H1 (cell line): ENCODE results near the gene EAPP. TPM values are rescaled to one million over a fixed set of nuclear protein-coding genes. Genes with fewer than 3 reads are reported as not detected.

Source experiments
- CTCF ChIA-PET: fragments of 300-600 bp; sonication (Branson Sonifier 250); formaldehyde crosslinking; loops from one replicate; lab custom pipeline; 2021; ENCODE audit not compliant: partially characterized antibody; lab: Charles Lee
- POLR2A ChIA-PET: fragments of 300-600 bp; sonication (Branson Sonifier 250); formaldehyde crosslinking; loops from one replicate; lab custom pipeline; 2021; ENCODE audit warnings: inconsistent platforms; ENCODE audit not compliant: partially characterized antibody; lab: Charles Lee
- DNase-seq, 2 experiments: peaks; one replicate each; pipeline versions ENCODE4 v3.0.0 to v3.0.0-alpha.2; 2010 to 2022; ENCODE audit warnings: low spot score in 2 of 2, low read depth in 1 of 2, mixed read lengths in 1 of 2
- FAIRE-seq: peaks from 2 replicates; lab custom pipeline; 2011; peaks lifted over from hg19 to GRCh38; lab: Jason Lieb, UNC
- H2AFZ ChIP-seq: 2 replicates; pipeline ENCODE4 v1.8.1; 2012; ENCODE audit warnings: low read length, inconsistent platforms
- H2AK5ac ChIP-seq: 2 replicates; pipeline ENCODE4 v1.6.1; 2013; ENCODE audit warnings: low read depth, low read length
- H2BK120ac ChIP-seq: replicated peaks from 2 replicates; pipeline ENCODE3; 2013; ENCODE audit warnings: low read depth, low read length, inconsistent platforms
- H2BK12ac ChIP-seq: 2 replicates; pipeline ENCODE4 v1.6.1; 2013; ENCODE audit warnings: low read depth, low read length
- H2BK15ac ChIP-seq: 2 replicates; pipeline ENCODE4 v1.6.1; 2013; ENCODE audit warnings: low read length
- H2BK20ac ChIP-seq: 2 replicates; pipeline ENCODE4 v1.6.1; 2013; ENCODE audit warnings: low read length
- H2BK5ac ChIP-seq: 2 replicates; pipeline ENCODE4 v1.6.1; 2013; ENCODE audit warnings: low read depth, low read length
- H3K14ac ChIP-seq: 2 replicates; pipeline ENCODE4 v1.6.1; 2013; ENCODE audit warnings: inconsistent platforms; ENCODE audit not compliant: insufficient read length
- H3K18ac ChIP-seq: 2 replicates; pipeline ENCODE4 v1.6.1; 2013; ENCODE audit warnings: low read length; ENCODE audit errors: extremely low read depth
- H3K23ac ChIP-seq: 2 replicates; pipeline ENCODE4 v1.6.1; 2013; ENCODE audit warnings: inconsistent platforms; ENCODE audit not compliant: insufficient read length
- H3K23me2 ChIP-seq: 2 replicates; pipeline ENCODE4 v1.6.1; 2013; ENCODE audit warnings: low read depth, low read length
- H3K27ac ChIP-seq: 2 replicates; pipeline ENCODE4 v1.6.1; 2011; ENCODE audit warnings: low read depth, low read length, inconsistent platforms
- H3K27me3 ChIP-seq, 4 experiments: replicated peaks in 1 of 4; 1 replicate in 1 of 4; 2 replicates in 3 of 4; pipeline versions ENCODE4 v1.6.1 to v1.8.1; 2011 to 2013; ENCODE audit warnings: low read length in 3 of 4, mild to moderate bottlenecking in 3 of 4, inconsistent platforms in 2 of 4, mixed read lengths in 2 of 4, moderate library complexity in 1 of 4; ENCODE audit not compliant: control insufficient read depth in 3 of 4, insufficient read depth in 3 of 4; ENCODE audit errors: extremely low read depth in 1 of 4
- H3K36me3 ChIP-seq, 4 experiments: 2 replicates each; pipeline versions ENCODE4 v1.6.1 to v1.8.1; 2011 to 2013; ENCODE audit warnings: mild to moderate bottlenecking in 4 of 4, low read length in 3 of 4, moderate library complexity in 2 of 4, control low read depth in 1 of 4, inconsistent platforms in 1 of 4; ENCODE audit not compliant: insufficient read depth in 4 of 4, control insufficient read depth in 2 of 4
- H3K4ac ChIP-seq: replicated peaks from 2 replicates; pipeline ENCODE3; 2013; ENCODE audit warnings: low read length, low read depth, mixed read lengths, inconsistent platforms; ENCODE audit not compliant: insufficient read length
- H3K4me1 ChIP-seq, 4 experiments: replicated peaks in 1 of 4; 1 replicate in 1 of 4; 2 replicates in 3 of 4; pipeline versions ENCODE4 v1.6.1 to v1.8.1; 2011 to 2013; ENCODE audit warnings: low read length in 3 of 4, inconsistent platforms in 2 of 4, mixed read lengths in 1 of 4; ENCODE audit not compliant: insufficient read depth in 4 of 4, control insufficient read depth in 3 of 4
- H3K4me2 ChIP-seq, 2 experiments: 2 replicates each; pipeline versions ENCODE4 v1.6.1 to v1.8.1; 2011 to 2013; ENCODE audit warnings: low read depth in 2 of 2, low read length in 2 of 2, control low read depth in 1 of 2, inconsistent platforms in 1 of 2, mild to moderate bottlenecking in 1 of 2; ENCODE audit not compliant: insufficient read depth in 1 of 2
- H3K4me3 ChIP-seq, 4 experiments: fragments of 200-600, 300-600 bp in 1 of 4; sonication (generic), shearing (Covaris generic), sonication (Bioruptor Twin) in 1 of 4; 2 replicates each; pipeline versions ENCODE4 v1.5.1 to v1.8.1; 2011 to 2016; ENCODE audit warnings: low read length in 4 of 4, low read depth in 3 of 4, control low read depth in 2 of 4, inconsistent platforms in 2 of 4, mild to moderate bottlenecking in 2 of 4, mixed read lengths in 1 of 4, moderate library complexity in 1 of 4; ENCODE audit not compliant: insufficient read depth in 2 of 4; ENCODE audit errors: extremely low read depth in 1 of 4
- H3K56ac ChIP-seq: replicated peaks from 2 replicates; pipeline ENCODE3; 2013; ENCODE audit warnings: low read depth, mild to moderate bottlenecking, mixed read lengths, low read length, inconsistent platforms; ENCODE audit not compliant: insufficient read length
- H3K79me1 ChIP-seq: 2 replicates; pipeline ENCODE4 v1.6.1; 2013; ENCODE audit warnings: low read depth, low read length, control low read depth
- H3K79me2 ChIP-seq, 2 experiments: 2 replicates each; pipeline versions ENCODE4 v1.6.1 to v1.8.1; 2012 to 2013; ENCODE audit warnings: low read length in 2 of 2, mild to moderate bottlenecking in 2 of 2, inconsistent platforms in 1 of 2; ENCODE audit not compliant: insufficient read depth in 2 of 2, control insufficient read depth in 1 of 2
- H3K9ac ChIP-seq, 4 experiments: replicated peaks in 1 of 4; 1 replicate in 1 of 4; 2 replicates in 3 of 4; pipeline versions ENCODE4 v1.6.1 to v1.8.1; 2011 to 2013; ENCODE audit warnings: low read depth in 3 of 4, low read length in 3 of 4, control low read depth in 2 of 4, mild to moderate bottlenecking in 2 of 4, moderate library complexity in 2 of 4, inconsistent platforms in 1 of 4; ENCODE audit errors: extremely low read depth in 1 of 4
- H3K9me3 ChIP-seq, 2 experiments: 2 replicates each; pipeline versions ENCODE4 v1.6.1 to v1.8.1; 2012 to 2013; ENCODE audit warnings: mild to moderate bottlenecking in 2 of 2, moderate library complexity in 2 of 2, control low read depth in 1 of 2, inconsistent platforms in 1 of 2, low read depth in 1 of 2, low read length in 1 of 2, mixed read lengths in 1 of 2; ENCODE audit not compliant: insufficient read depth in 2 of 2
- H4K20me1 ChIP-seq, 2 experiments: replicated peaks in 1 of 2; 2 replicates each; pipeline versions ENCODE3 to v1.8.1; 2011 to 2013; ENCODE audit warnings: inconsistent platforms in 2 of 2, low read length in 2 of 2, mild to moderate bottlenecking in 1 of 2; ENCODE audit not compliant: insufficient read depth in 2 of 2, control insufficient read depth in 1 of 2
- H4K5ac ChIP-seq: 2 replicates; pipeline ENCODE4 v1.6.1; 2013; ENCODE audit warnings: low read length, low read depth, mixed read lengths, inconsistent platforms; ENCODE audit not compliant: insufficient read length
- H4K8ac ChIP-seq: 2 replicates; pipeline ENCODE4 v1.8.0; 2013; ENCODE audit warnings: mild to moderate bottlenecking, moderate library complexity, low read length, inconsistent platforms; ENCODE audit not compliant: insufficient read depth; ENCODE audit errors: extremely low read depth
- H4K91ac ChIP-seq: replicated peaks from 2 replicates; pipeline ENCODE3; 2013; ENCODE audit warnings: low read length, mixed read lengths, inconsistent platforms; ENCODE audit not compliant: insufficient read length
- EP300 ChIP-seq, 2 experiments: IDR thresholded peaks; 1 replicate in 1 of 2; 2 replicates in 1 of 2; pipeline ENCODE4 v1.6.1; 2011 to 2012; ENCODE audit warnings: low read depth in 2 of 2, low read length in 2 of 2, mild to moderate bottlenecking in 2 of 2, borderline replicate concordance in 1 of 2, inconsistent platforms in 1 of 2, moderate library complexity in 1 of 2
- JUND ChIP-seq: IDR thresholded peaks from 2 replicates; pipeline ENCODE4 v1.6.1; 2011; ENCODE audit warnings: mild to moderate bottlenecking, improper control_type of control experiment, low read length
- TAF1 ChIP-seq: IDR thresholded peaks from 2 replicates; pipeline ENCODE4 v1.6.1; 2011; ENCODE audit warnings: mild to moderate bottlenecking, low read depth, low read length
- WGBS, 2 experiments: shearing (Covaris generic) in 1 of 2; methylation state at CpG; one replicate each; pipeline versions ENCODE4 v1.1.6 to v1.1.7; 2013 to 2015; ENCODE audit warnings: low lambda C conversion rate in 2 of 2, mixed read lengths in 2 of 2, inconsistent platforms in 1 of 2, low coverage in 1 of 2, missing lambda C conversion rate in 1 of 2; ENCODE audit not compliant: insufficient replicate concordance in 2 of 2, insufficient coverage in 1 of 2, insufficient read length in 1 of 2; ENCODE audit errors: extremely low coverage in 1 of 2, missing lambda C conversion rate in 1 of 2; 5-methylcytosine and 5-hydroxymethylcytosine counted together
- long read RNA-seq, 2 experiments: library from RNA in 1 of 2; library from capped mRNA in 1 of 2; stranded (forward); transcript quantifications; one replicate each; pipeline ENCODE4 v2.0.0, GENCODE V29; 2021; ENCODE audit warnings: inconsistent platforms in 1 of 2
- polyA minus RNA-seq, 3 experiments: library from RNA; depleted of rRNA, polyadenylated mRNA; stranded (reverse); fragments of >200 nt; gene quantifications; 1 replicate in 2 of 3; 2 replicates in 1 of 3; pipeline ENCODE4 v1.2.3, GENCODE V29; 2011
- polyA plus RNA-seq, 7 experiments: library from polyadenylated mRNA; depleted of rRNA in 3 of 7; stranded (reverse) in 5 of 7; unstranded in 2 of 7; fragments of >200 nt in 5 of 7; fragments of 200-250 nt in 2 of 7; gene quantifications; 1 replicate in 5 of 7; 2 replicates in 1 of 7; 4 replicates in 1 of 7; pipeline versions ENCODE4 v1.2.1 to v1.2.3, GENCODE V29; 2011 to 2013; ENCODE audit warnings: missing spikeins in 2 of 7, mixed read lengths in 2 of 7
- total RNA-seq: library from RNA; stranded (reverse); fragmentation: NEBNext Ultra II Directional; extraction: Animal tissue kit (Norgen Biotek cat#: 25700); gene quantifications from 2 replicates; pipeline ENCODE4 v1.2.1, GENCODE V29; 2021

EAPP gene, protein sequence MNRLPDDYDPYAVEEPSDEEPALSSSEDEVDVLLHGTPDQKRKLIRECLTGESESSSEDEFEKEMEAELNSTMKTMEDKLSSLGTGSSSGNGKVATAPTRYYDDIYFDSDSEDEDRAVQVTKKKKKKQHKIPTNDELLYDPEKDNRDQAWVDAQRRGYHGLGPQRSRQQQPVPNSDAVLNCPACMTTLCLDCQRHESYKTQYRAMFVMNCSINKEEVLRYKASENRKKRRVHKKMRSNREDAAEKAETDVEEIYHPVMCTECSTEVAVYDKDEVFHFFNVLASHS
- total RNA-seq (26.3 and 28.7 TPM in 2 replicates), polyA plus RNA-seq (2011; rRNA removed) (11.2 and 18.3 TPM in 2 replicates), polyA minus RNA-seq (2011; rRNA and poly(A)+ RNA removed) (12.7 and 14.0 TPM in 2 replicates)
- polyA plus RNA-seq (2011; cell fraction: cytosol; rRNA removed), result 27.4 TPM
- 8.5 TPM for polyA plus RNA-seq (2011; cell fraction: nucleus; rRNA removed)
- 23.4 to 28.3 TPM (median 25.3 TPM) in 4 replicates for polyA plus RNA-seq (2012, experiment 1 of 2)
- polyA plus RNA-seq (2012, experiment 2 of 2), result 4.3 TPM
- polyA plus RNA-seq (2013, experiment 1 of 2), result 31.1 TPM
- polyA plus RNA-seq (2013, experiment 2 of 2), result 29.8 TPM
- 13.0 TPM for polyA minus RNA-seq (2011; cell fraction: cytosol; rRNA and poly(A)+ RNA removed)
- 12.6 TPM for polyA minus RNA-seq (2011; cell fraction: nucleus; rRNA and poly(A)+ RNA removed)
- long read RNA-seq, experiment 1, transcript EAPP-202 (5 exons, 774 nt), result minor isoform, 6 of 41 reads
- long read RNA-seq, experiment 1, transcript EAPP-201 (6 exons, 1,321 nt), result major isoform, 17 of 41 reads
- long read RNA-seq, experiment 1, partial matches to known transcripts, result 15 of 41 reads
- long read RNA-seq, experiment 1, other reads (novel, unspliced or antisense), result 3 of 41 reads
- long read RNA-seq, experiment 2, transcript EAPP-201 (6 exons, 1,321 nt), result major isoform, 19 of 25 reads
- long read RNA-seq, experiment 2, partial matches to known transcripts, result 0 of 25 reads
- long read RNA-seq, experiment 2, other reads (novel, unspliced or antisense), result 6 of 25 reads

GRCh38 chr14:34539407-34540180 lies at the start of gene EAPP:
Gene EAPP (minus strand): TSS chr14:34539701. CDS start chr14:34539628, 73 bp downstream.
- peak within 1 kb of the TSS; percentile 70 for H3K56ac ChIP-seq
- ChIA-PET CTCF (interaction anchor here (1.2 kb wide), 1 partner anchor 208 kb away, joined by 3 read pairs; no protein-coding TSS in a partner anchor), POLR2A (interaction anchor here (0.6 to 1.5 kb wide), 6 partner anchors 13 to 443 kb away, joined by 3 to 5 read pairs (median 4); partner anchors contain the start of genes CFL2 and SRP54)
- H3K4me3 ChIP-seq, result peak within 1 kb of the TSS; percentile 79 to 99 (median 98)
- peaks cover 0 to 4% (median 2%) of the 10 kb centered on the region in 4 experiments; a peak in 2 of 8 replicates for H3K36me3 ChIP-seq
- peak within 1 kb of the TSS; percentile 95 for H3K18ac ChIP-seq
- peaks cover 3 to 24% of the 10 kb centered on the region in 2 experiments; a peak in 2 of 4 replicates for H3K79me2 ChIP-seq
- H4K8ac ChIP-seq, result peak within 1 kb of the TSS; percentile 99
- DNase-seq, result peak; percentile 91 to 95
- H4K91ac ChIP-seq, result peak within 1 kb of the TSS; percentile 97
- peak within 1 kb of the TSS; percentile 99 for H2BK12ac ChIP-seq
- H3K9me3 ChIP-seq, result no peaks in the 10 kb centered on the region
- peak within 1 kb of the TSS; percentile 90; the same call in 1 of the 2 replicates for H2BK20ac ChIP-seq
- H3K79me1 ChIP-seq, result no peaks in the 10 kb centered on the region
- no peaks in the 10 kb centered on the region for H3K23me2 ChIP-seq
- H3K4ac ChIP-seq, result peak within 1 kb of the TSS; percentile 94
- peak within 1 kb of the TSS; percentile 71 for H3K4me2 ChIP-seq
- no peaks in the 10 kb centered on the region for H3K27me3 ChIP-seq
- H3K23ac ChIP-seq, result no peak within 1 kb of the TSS
- no peaks in the 10 kb centered on the region for H4K20me1 ChIP-seq
- 5% methylated on average over 40 of the region's 59 CpGs; no CpG with 5 or more reads in 1 of the 2 experiments for WGBS, 2 experiments
- peak within 1 kb of the TSS; percentile 98; the same call in 1 of the 2 replicates for H2AK5ac ChIP-seq
- H2BK120ac ChIP-seq, result no peak within 1 kb of the TSS
- FAIRE-seq, result no peak
- no peaks in the 10 kb centered on the region; a peak in 2 of 7 replicates for H3K4me1 ChIP-seq
- peak within 1 kb of the TSS; percentile 96 for H2BK5ac ChIP-seq
- peak within 1 kb of the TSS; percentile 61; the same call in 1 of the 2 replicates for H2BK15ac ChIP-seq
- peak within 1 kb of the TSS; percentile 92; the same call in 1 of the 2 replicates for H2AFZ ChIP-seq
- H3K14ac ChIP-seq, result no peak within 1 kb of the TSS
- peak within 1 kb of the TSS; percentile 81 for H4K5ac ChIP-seq
- peak within 1 kb of the TSS; percentile 98 for H3K27ac ChIP-seq
- H3K9ac ChIP-seq, result peak within 1 kb of the TSS; percentile 87 to 97 (median 96)
- TF ChIP-seq TAF1, result peak; percentile 93
- TF ChIP-seq EP300 (IDR thresholded peaks at IDR 0.05; ENCODE audit: borderline replicate concordance in 1 of 2, low read depth in 2 of 2, low read length in 2 of 2), result peak in 1 of 2 experiments; percentile 7; a peak in 1 of 3 replicates
- 0 out of 2 replicates have a peak, but pooled peaks have one; percentile 19 for TF ChIP-seq JUND
